Left lung (tissue), 10 donors: ENCODE measurements around the gene MAK. TPM values are rescaled to one million over a fixed set of nuclear protein-coding genes. Genes with fewer than 3 reads are reported as not detected.

Source experiments
- ATAC-seq: fragments of 200-7000 bp; cut with Tn5 transposase; one replicate; pipeline ENCODE4 v1.9.1; 2020; ENCODE audit warnings: moderate library complexity
- DNase-seq, 4 donors: peaks; one replicate each; pipeline ENCODE4 v3.0.0-alpha.2; 2013 to 2020
- H3K27ac ChIP-seq, 2 donors: fragments of 200-600 bp; sonication (generic) in 1 of 2; one replicate each; pipeline versions ENCODE4 v1.5.0 to v1.8.0; 2020 to 2021
- H3K27me3 ChIP-seq, 2 donors: fragments of 200-600 bp; sonication (generic) in 1 of 2; one replicate each; pipeline versions ENCODE4 v1.5.0 to v1.8.0; 2020 to 2021
- H3K36me3 ChIP-seq, 2 donors: fragments of 200-600 bp; sonication (generic) in 1 of 2; one replicate each; pipeline versions ENCODE4 v1.5.0 to v1.8.0; 2020 to 2021
- H3K4me1 ChIP-seq, 2 donors: fragments of 200-600 bp; one replicate each; pipeline ENCODE4 v1.8.0; 2021
- H3K4me3 ChIP-seq, 2 donors: fragments of 200-600 bp; sonication (generic) in 1 of 2; one replicate each; pipeline versions ENCODE4 v1.5.0 to v1.8.0; 2020 to 2021; ENCODE audit warnings: mild to moderate bottlenecking in 1 of 2
- H3K9me3 ChIP-seq, 2 donors: fragments of 200-600 bp; sonication (generic) in 1 of 2; one replicate each; pipeline versions ENCODE4 v1.5.0 to v1.8.0; 2020 to 2021
- CTCF ChIP-seq, 2 donors: fragments of 200-600 bp; sonication (generic) in 1 of 2; IDR thresholded peaks; one replicate each; pipeline versions ENCODE4 v1.5.0 to v1.8.0; 2021; ENCODE audit warnings: antibody characterized with exemption in 2 of 2
- intact Hi-C, 2 donors: fragments of 100-400 bp; cut with DNase I; formaldehyde crosslinking; loops; one replicate each; pipeline versions ENCODE4 v1.11.2 to v1.14.2; 2022
- polyA plus RNA-seq, 6 donors: library from polyadenylated mRNA; unstranded; fragments of 120-200 nt; gene quantifications; one replicate each; pipeline ENCODE4 v1.2.1, GENCODE V29; 2013; ENCODE audit not compliant: insufficient read length in 6 of 6
- total RNA-seq, 2 donors: library from RNA; stranded (reverse); fragmentation: NEBNext Ultra II Directional; extraction: Animal tissue kit (Norgen Biotek cat#: 25700); gene quantifications; one replicate each; pipeline ENCODE4 v1.2.1, GENCODE V29; 2021
- donor health status: DM: no; HTN: yes; CAD: no.
- donor health status: DM: no; HTN: no; CAD: no.

Gene MAK
- total and polyA plus RNA-seq, 8 donors: 0.26 to 3.8 (median 2.7) TPM

GRCh38 chr6:10800810-10801209 lies 37.5 kb downstream of the MAK start:
- Histone ChIP-seq H3K4me1 (peaks cover 0 to 2% of the 10 kb centered on the region in 2 donors), H3K36me3 (no peaks in the 10 kb centered on the region), H3K9me3 (no peaks in the 10 kb centered on the region), H3K27ac (no peak overlapping the region), H3K4me3 (no peak overlapping the region), H3K27me3 (no peaks in the 10 kb centered on the region)
- DNase-seq: no peak
- no peak for TF ChIP-seq CTCF (IDR thresholded peaks at IDR 0.05)
- ATAC-seq: peak; percentile 74
- intact Hi-C loops: loop anchor here in 1 of 2 donors (10.0 kb wide), 1 partner anchor 316 kb away; no protein-coding TSS in a partner anchor

GRCh38 chr6:10794239-10794638 lies 44.1 kb downstream of the MAK start:
- no peak overlapping the region for H3K4me3 ChIP-seq
- ATAC-seq (no peak), DNase-seq (no peak)
- no peak overlapping the region for H3K27ac ChIP-seq
- no peak for TF ChIP-seq CTCF (IDR thresholded peaks at IDR 0.05)
- H3K4me1 ChIP-seq: no peaks in the 10 kb centered on the region
- intact Hi-C loops: no loop called here
- H3K9me3 ChIP-seq: no peaks in the 10 kb centered on the region
- peaks cover 0 to 14% of the 10 kb centered on the region in 2 donors for H3K36me3 ChIP-seq
- no peaks in the 10 kb centered on the region for H3K27me3 ChIP-seq

- peaks cover 0 to 14% of the 10 kb centered on the region in 2 donors for H3K36me3 ChIP-seq
- H3K27ac ChIP-seq: no peak overlapping the region
- no peaks in the 10 kb centered on the region for H3K27me3 ChIP-seq
- no peaks in the 10 kb centered on the region for H3K4me1 ChIP-seq
- ATAC-seq (no peak), DNase-seq (no peak)
- intact Hi-C loops: no loop called here
- no peaks in the 10 kb centered on the region for H3K9me3 ChIP-seq
- TF ChIP-seq CTCF (IDR thresholded peaks at IDR 0.05): no peak
- H3K4me3 ChIP-seq: no peak overlapping the region
Observed at GRCh38 chr6:10793695-10794094, 44.6 kb downstream of the MAK start.

- TF ChIP-seq CTCF (IDR thresholded peaks at IDR 0.05): no peak
- no peaks in the 10 kb centered on the region for H3K27me3 ChIP-seq
- no peak overlapping the region for H3K27ac ChIP-seq
- ATAC-seq (no peak), DNase-seq (no peak)
- H3K9me3 ChIP-seq: no peaks in the 10 kb centered on the region
- no peak overlapping the region for H3K4me3 ChIP-seq
- H3K36me3 ChIP-seq: peaks cover 0 to 14% of the 10 kb centered on the region in 2 donors
- H3K4me1 ChIP-seq: no peaks in the 10 kb centered on the region
- intact Hi-C loops: no loop called here
Observed at GRCh38 chr6:10793035-10793434, 45.3 kb downstream of the MAK start.

- no peaks in the 10 kb centered on the region for H3K9me3 ChIP-seq
- ATAC-seq (no peak), DNase-seq (no peak)
- no peaks in the 10 kb centered on the region for H3K4me1 ChIP-seq
- no peak overlapping the region for H3K4me3 ChIP-seq
- H3K36me3 ChIP-seq: peaks cover 0 to 14% of the 10 kb centered on the region in 2 donors
- intact Hi-C loops: no loop called here
- no peak overlapping the region for H3K27ac ChIP-seq
- TF ChIP-seq CTCF (IDR thresholded peaks at IDR 0.05): no peak
- H3K27me3 ChIP-seq: no peaks in the 10 kb centered on the region
Observed at GRCh38 chr6:10792101-10792500, 46.2 kb downstream of the MAK start.
